AG04449 (cell line): Measurements from ENCODE around the gene TNFRSF9.
A peak's percentile ranks its signal among the peaks of the same experiment; 100 is the strongest.

Experiments
- CTCF ChIA-PET: fragments of 350-600 bp; formaldehyde crosslinking; extraction: SDS; loops from one replicate; lab custom pipeline; 2021; ENCODE audit warnings: antibody characterized with exemption; lab: Yijun Ruan, JAX
- POLR2A ChIA-PET: fragments of 400-600, 350-600 bp; formaldehyde crosslinking; extraction: SDS; loops from one replicate; lab custom pipeline; 2020; ENCODE audit warnings: antibody characterized with exemption, inconsistent platforms; lab: Yijun Ruan, JAX
- DNase-seq: peaks from one replicate; pipeline ENCODE4 v3.0.0-alpha.2; 2010; ENCODE audit warnings: low read depth, low spot score
- H3K4me3 ChIP-seq: 2 replicates; pipeline ENCODE4 v1.5.1; 2011; ENCODE audit warnings: low read depth, mild to moderate bottlenecking, control low read depth, low read length
- TF ChIP-seq, protein P1 (sequence below): IDR thresholded peaks from one replicate; pipeline ENCODE4 v1.5.1; 2011; ENCODE audit warnings: mild to moderate bottlenecking, moderate library complexity, low read length, control low read depth, inconsistent platforms; ENCODE audit not compliant: insufficient read depth; ENCODE audit errors: missing control alignments

Gene TNFRSF9

DNA sequence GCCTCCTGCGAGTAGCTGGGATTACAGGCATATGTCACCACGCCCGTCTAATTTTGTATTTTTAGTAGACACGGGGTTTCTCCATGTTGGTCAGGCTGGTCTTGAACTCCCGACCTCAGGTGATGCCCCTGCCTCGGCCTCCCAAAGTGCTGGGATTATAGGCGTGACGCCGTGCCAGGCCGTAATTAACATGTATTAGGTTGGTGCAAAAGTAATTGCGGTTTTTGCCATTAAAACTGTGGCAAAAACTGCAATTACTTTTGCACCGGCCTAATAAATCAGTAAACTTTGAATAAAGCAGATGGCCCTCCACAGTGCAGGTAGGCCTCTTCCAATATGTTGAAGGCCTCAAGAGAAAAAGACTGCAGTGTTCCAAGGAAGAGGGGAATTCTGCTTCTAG is 35.4 kb downstream of the TNFRSF9 start:
- no peak overlapping the region for H3K4me3 ChIP-seq
- ChIA-PET POLR2A (no interaction called here), CTCF (interaction anchor here (0.7 to 7.3 kb wide), 6 partner anchors 8 to 236 kb away, joined by 3 to 108 read pairs (median 5); no protein-coding TSS in a partner anchor)
- TF ChIP-seq, protein P1, sequence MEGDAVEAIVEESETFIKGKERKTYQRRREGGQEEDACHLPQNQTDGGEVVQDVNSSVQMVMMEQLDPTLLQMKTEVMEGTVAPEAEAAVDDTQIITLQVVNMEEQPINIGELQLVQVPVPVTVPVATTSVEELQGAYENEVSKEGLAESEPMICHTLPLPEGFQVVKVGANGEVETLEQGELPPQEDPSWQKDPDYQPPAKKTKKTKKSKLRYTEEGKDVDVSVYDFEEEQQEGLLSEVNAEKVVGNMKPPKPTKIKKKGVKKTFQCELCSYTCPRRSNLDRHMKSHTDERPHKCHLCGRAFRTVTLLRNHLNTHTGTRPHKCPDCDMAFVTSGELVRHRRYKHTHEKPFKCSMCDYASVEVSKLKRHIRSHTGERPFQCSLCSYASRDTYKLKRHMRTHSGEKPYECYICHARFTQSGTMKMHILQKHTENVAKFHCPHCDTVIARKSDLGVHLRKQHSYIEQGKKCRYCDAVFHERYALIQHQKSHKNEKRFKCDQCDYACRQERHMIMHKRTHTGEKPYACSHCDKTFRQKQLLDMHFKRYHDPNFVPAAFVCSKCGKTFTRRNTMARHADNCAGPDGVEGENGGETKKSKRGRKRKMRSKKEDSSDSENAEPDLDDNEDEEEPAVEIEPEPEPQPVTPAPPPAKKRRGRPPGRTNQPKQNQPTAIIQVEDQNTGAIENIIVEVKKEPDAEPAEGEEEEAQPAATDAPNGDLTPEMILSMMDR, result no peak
- DNase-seq, result no peak

DNA sequence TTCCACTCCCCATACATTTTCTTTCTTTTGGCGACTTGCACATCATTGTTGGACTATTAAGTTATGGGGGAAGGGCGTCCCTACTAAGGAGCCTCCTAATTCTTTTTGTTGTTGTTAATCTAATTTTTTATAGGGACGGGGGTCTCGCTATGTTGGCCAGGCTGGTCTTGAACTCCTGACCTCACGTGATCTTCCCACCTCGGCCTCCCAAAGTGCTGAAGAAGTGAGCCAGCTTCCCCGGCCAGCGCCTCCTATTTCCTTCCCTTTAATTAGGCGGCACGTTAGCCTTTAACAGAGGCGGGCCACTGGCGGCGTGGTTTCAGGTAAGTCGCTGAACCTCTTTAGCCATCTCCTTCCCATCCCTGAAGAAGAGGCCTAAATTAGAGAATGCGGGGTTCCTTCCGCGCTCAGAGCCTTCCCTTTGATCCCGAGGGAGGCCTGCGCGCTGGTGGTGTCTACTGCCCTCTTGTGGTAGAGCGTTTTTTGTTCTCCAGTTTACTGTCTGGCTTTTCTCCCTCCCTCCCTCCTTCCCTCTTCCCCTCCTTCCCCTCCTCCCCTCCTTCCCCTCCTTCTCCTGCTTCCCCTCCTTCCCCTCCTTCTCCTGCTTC is 38.1 kb downstream of the TNFRSF9 start:
- ChIA-PET POLR2A (interaction anchor here (1.2 kb wide), 1 partner anchor 234 kb away, joined by 3 read pairs; no protein-coding TSS in a partner anchor), CTCF (interaction anchor here (0.6 to 7.3 kb wide), 23 partner anchors 9 to 234 kb away, joined by 3 to 108 read pairs (median 5); no protein-coding TSS in a partner anchor)
- no peak overlapping the region for H3K4me3 ChIP-seq
- TF ChIP-seq, protein P1, result peak; percentile 82
- DNase-seq, result no peak

DNA sequence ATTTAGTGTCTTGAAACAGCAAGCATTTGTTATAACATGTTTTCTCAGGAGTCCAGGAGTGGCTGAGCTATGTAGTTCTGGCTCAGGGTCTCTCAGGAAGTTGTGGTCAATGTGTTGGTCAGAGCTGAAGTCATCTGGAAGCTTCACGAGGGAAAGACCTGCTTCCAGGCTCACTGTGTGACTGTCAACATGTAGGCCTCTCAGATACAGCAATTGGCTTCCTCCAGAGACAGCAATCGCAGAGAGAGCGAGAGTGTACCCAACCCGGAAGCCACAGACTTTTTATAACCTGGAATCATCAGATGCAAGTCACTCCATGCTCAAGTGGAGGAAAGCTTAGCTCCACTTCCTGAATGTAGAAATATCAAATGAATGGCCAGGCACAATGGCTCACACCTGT is 40.9 kb downstream of the TNFRSF9 start:
- no peak for DNase-seq
- CTCF ChIA-PET, result interaction anchor here (0.5 to 7.3 kb wide), 7 partner anchors 9 to 235 kb away, joined by 3 to 108 read pairs (median 12); no protein-coding TSS in a partner anchor
- POLR2A ChIA-PET, result no interaction called here
- TF ChIP-seq, protein P1, result no peak
- H3K4me3 ChIP-seq, result no peak overlapping the region

DNA sequence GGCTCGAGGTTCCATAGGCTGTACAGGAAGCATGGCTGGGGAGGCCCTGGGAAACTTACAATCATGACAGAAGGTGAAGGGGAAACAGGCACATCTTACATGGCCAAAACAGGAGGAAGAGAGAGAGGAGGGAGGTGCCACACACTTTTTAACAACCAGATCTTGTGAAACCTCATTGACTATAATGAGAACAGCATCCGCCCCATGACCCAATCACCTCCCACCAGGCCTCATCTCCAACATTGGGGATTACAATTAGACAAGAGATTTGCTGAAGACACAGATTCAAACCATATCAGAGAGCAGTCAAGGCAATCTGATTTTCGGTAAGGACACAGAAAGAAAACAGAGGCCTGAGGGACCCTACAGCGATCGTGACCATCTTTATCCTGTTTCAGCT is 41.7 kb downstream of the TNFRSF9 start:
- DNase-seq, result no peak
- TF ChIP-seq, protein P1, result no peak
- POLR2A ChIA-PET, result no interaction called here
- no peak overlapping the region for H3K4me3 ChIP-seq
- CTCF ChIA-PET, result interaction anchor here (1.3 to 4.3 kb wide), 3 partner anchors 13 to 146 kb away, joined by 5 to 27 read pairs (median 5); no protein-coding TSS in a partner anchor

DNA sequence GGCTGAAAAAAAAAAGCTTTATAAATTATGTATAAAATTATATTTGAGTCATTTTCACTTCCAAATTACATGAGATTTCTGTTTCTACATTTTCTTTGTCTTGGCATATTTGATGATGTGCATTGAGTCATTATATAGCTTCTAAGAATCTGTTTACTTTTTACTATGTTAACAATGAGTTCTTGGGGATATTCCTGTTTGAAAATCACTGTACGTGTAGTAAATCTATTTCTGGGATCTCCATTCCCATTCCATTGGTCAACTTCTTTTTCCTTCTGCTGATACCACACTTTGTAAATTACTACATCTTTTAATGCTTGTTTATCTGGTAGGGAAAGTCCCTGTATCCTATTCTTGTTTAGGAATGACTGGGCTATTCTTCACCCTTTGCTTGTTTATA is 43.6 kb downstream of the TNFRSF9 start:
- DNase-seq, result no peak
- ChIA-PET CTCF (interaction anchor here (2.8 kb wide), 1 partner anchor 144 kb away, joined by 8 read pairs; no protein-coding TSS in a partner anchor), POLR2A (no interaction called here)
- TF ChIP-seq, protein P1, result no peak
- H3K4me3 ChIP-seq, result no peak overlapping the region

DNA sequence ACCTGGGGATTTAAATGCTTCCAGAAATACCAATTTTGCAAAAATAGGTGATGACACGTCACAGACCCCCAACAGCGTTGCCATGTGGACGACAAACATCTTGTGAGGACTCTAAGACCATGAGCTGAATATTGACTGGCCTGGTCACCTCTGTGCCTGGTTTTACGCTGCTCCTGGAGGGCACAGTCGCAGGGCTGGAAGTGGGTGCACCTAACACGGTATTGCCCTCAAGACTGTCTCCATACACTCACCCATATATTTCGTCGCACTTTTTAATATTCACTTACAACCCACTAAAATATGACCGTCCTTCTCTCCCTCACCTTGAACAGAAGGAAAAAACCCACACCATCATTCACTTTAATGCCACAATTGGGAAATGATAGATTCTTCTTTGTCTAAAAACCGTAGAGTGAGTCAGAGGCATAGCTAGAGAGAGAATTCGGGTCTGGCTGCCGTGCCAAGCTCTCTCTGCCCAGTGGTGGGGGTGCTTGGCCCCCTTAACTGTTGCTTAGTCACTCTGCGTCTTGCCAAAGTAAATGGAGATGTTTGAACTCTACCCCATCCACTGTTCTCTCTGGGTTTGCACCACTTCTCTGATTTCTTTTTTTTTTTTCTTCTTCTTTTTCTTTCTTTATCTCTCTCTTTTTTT is 47.0 kb downstream of the TNFRSF9 start:
- TF ChIP-seq, protein P1, result no peak
- H3K4me3 ChIP-seq, result no peak overlapping the region
- POLR2A ChIA-PET, result interaction anchor here (0.6 kb wide), 1 partner anchor 93 kb away, joined by 3 read pairs; no protein-coding TSS in a partner anchor
- CTCF ChIA-PET, result interaction anchor here (0.8 to 1.0 kb wide), 2 partner anchors 10 to 85 kb away, joined by 3 to 4 read pairs; no protein-coding TSS in a partner anchor
- peak; percentile 51 for DNase-seq
